Aorta (tissue), 5 donors: ENCODE data around the gene PRRX1. TPM values are rescaled to one million over a fixed set of nuclear protein-coding genes. Genes with fewer than 3 reads are reported as not detected.

Experiments
- ATAC-seq: fragments of 200-7000 bp; cut with Tn5 transposase; one replicate; pipeline ENCODE4 v1.9.1; 2022; ENCODE audit warnings: moderate library complexity; ENCODE audit not compliant: low FRiP score
- DNase-seq, 2 donors: peaks; one replicate each; pipeline ENCODE4 v3.0.0-alpha.2; 2020
- H3K27ac ChIP-seq, 2 donors: one replicate each; pipeline ENCODE4 v1.5.1; 2013; ENCODE audit warnings: low read length in 2 of 2, mild to moderate bottlenecking in 2 of 2, moderate library complexity in 2 of 2, control low read depth in 1 of 2, inconsistent platforms in 1 of 2, low read depth in 1 of 2
- H3K27me3 ChIP-seq, 2 donors: one replicate each; pipeline ENCODE4 v1.6.1; 2013; ENCODE audit warnings: control low read depth in 1 of 2, low read length in 1 of 2, mild to moderate bottlenecking in 1 of 2, moderate library complexity in 1 of 2; ENCODE audit not compliant: insufficient read depth in 2 of 2, control insufficient read depth in 1 of 2
- H3K36me3 ChIP-seq, 2 donors: one replicate each; pipeline ENCODE4 v1.6.1; 2013; ENCODE audit warnings: control low read depth in 1 of 2, low read length in 1 of 2, mild to moderate bottlenecking in 1 of 2; ENCODE audit not compliant: insufficient read depth in 2 of 2, control insufficient read depth in 1 of 2
- H3K4me1 ChIP-seq, 2 donors: one replicate each; pipeline ENCODE4 v1.6.1; 2013; ENCODE audit warnings: low read length in 2 of 2, control low read depth in 1 of 2, mild to moderate bottlenecking in 1 of 2, moderate library complexity in 1 of 2; ENCODE audit not compliant: insufficient read depth in 2 of 2, control insufficient read depth in 1 of 2
- H3K4me3 ChIP-seq, 2 donors: one replicate each; pipeline ENCODE4 v1.5.1; 2013; ENCODE audit warnings: low read length in 2 of 2, control low read depth in 1 of 2, mild to moderate bottlenecking in 1 of 2
- H3K9me3 ChIP-seq: one replicate; pipeline ENCODE4 v1.6.1; 2013; ENCODE audit warnings: mild to moderate bottlenecking, low read length; ENCODE audit not compliant: control insufficient read depth
- WGBS, 2 donors: extraction: QIAGEN DNeasy Blood & Tissue Kit; methylation state at CpG; one replicate each; pipeline ENCODE4 v1.1.7; 2013; 5-methylcytosine and 5-hydroxymethylcytosine counted together
- intact Hi-C, 2 donors: fragments of 100-400 bp; cut with DNase I; formaldehyde crosslinking; loops; one replicate each; pipeline versions ENCODE4 v1.14.2 to v1.15.0; 2022
- polyA plus RNA-seq, 2 donors: library from polyadenylated mRNA; stranded (reverse); fragments of 200-250 nt; gene quantifications; one replicate each; pipeline ENCODE4 v1.2.3, GENCODE V29; 2013
- total RNA-seq, 2 donors: library from RNA; stranded (reverse); fragmentation: NEBNext Ultra II Directional; extraction: Animal tissue kit (Norgen Biotek cat#: 25700); gene quantifications; one replicate each; pipeline ENCODE4 v1.2.1, GENCODE V29; 2021
- donor health status: healthy with polysubstance abuse.
- donor health status: Bipolar disorder and iron deficiency.
- donor health status: DM: no; HTN: no; CAD: no.
- donor health status: DM: no; HTN: no; CAD: no.
- donor health status: DM: yes; HTN: yes; CAD: no.

PRRX1 gene
- total and polyA plus RNA-seq, 4 donors: 15.2 to 272 (median 105) TPM

DNA sequence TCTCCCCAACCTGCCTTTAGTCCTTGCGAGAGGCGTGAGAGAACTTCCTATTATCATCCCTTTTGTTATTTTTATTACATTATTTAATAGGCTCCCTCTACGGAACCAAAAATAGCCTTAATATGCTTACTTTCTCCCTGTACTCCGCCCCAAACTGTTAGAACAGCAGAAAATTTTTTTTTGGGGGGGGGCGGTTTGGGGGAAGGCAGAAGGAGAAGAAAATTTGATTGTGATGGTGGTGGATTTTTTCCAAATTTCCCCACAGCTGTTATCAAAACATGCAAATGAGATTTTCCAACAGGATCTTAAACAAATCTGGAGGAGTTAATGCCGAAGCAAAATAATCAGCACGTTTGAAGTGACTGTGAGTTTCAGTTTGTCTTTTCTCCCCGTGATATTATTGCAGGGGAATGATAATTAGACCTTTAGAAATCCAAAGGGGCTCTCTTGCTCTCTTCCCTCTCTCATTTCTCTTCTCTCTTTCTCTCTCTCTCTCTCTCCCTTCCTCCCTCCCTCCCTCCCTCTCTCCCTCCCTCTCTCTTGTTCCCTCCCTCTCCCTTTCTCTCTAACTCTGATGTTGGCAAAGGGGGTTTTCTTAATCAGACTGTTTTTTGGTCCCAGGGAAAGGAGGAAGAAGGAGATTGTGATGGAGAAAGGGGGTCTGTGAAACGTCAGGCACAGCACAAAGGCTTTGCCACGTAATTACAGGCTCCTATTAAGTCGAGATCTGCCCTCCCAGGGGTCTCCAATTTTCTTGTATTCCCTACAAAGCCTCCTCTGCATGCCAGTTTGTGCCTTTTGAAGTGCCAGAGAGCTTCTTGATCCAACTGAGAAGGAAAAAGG is 1.1 kb upstream of the PRRX1 start:
- ATAC-seq (peak; percentile 26), DNase-seq (no peak)
- WGBS, 2 donors: 0% methylated on average over 11 of the region's 11 CpGs
- H3K4me1 ChIP-seq: no peaks in the 10 kb centered on the region
- no peaks in the 10 kb centered on the region for H3K9me3 ChIP-seq
- no peaks in the 10 kb centered on the region for H3K27me3 ChIP-seq
- H3K36me3 ChIP-seq: no peaks in the 10 kb centered on the region
- H3K27ac ChIP-seq: peak overlapping the region in 1 of 2 donors; percentile 4
- intact Hi-C loops: loop anchor here (5.0 to 10.0 kb wide), 9 partner anchors 50 to 735 kb away; partner anchors contain the start of genes GORAB (in 2 of the 2) and KIFAP3 (in 1 of the 2)
- peak overlapping the region; percentile 90 to 91 for H3K4me3 ChIP-seq

DNA sequence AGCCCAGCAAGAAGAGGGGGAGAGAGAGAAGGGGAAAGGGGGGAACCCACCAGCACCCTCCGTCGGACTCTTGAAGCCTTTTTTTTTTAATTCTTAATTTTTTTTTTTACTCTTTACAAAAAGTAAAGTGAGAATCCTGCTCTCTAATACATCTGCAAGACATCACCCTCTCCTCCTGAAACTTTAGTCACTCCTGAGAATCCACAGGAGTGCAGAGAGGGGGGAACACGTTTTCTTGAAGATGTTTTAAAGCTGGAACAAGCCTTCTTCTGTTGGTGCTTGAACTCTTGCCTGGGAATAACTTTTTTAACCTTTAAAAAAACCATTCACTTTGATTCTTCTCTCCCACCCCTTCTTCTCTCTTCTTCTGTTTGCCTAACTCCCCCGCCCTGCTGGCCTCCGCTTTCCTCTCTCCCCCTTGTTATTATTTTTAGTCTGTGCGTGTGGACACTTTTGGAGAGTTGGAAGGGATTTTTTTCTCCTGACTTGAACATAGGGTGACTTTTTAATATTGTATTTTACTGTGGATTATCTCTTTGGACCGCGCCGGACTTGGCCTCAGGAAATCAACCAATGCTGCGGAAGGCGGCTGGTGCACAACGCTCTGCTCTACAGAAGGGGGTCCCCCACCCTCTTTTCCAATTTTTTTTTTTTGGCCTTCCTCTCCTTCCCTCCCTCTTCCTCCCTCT is 383 bp upstream of the PRRX1 start:
- peak; percentile 1 for ATAC-seq
- Histone ChIP-seq H3K27ac (peak overlapping the region in 1 of 2 donors; percentile 18), H3K4me1 (no peaks in the 10 kb centered on the region), H3K36me3 (no peaks in the 10 kb centered on the region), H3K4me3 (peak overlapping the region; percentile 90 to 91), H3K9me3 (no peaks in the 10 kb centered on the region), H3K27me3 (no peaks in the 10 kb centered on the region)
- no peak for DNase-seq
- intact Hi-C loops: loop anchor here (5.0 to 10.0 kb wide), 9 partner anchors 49 to 736 kb away; partner anchors contain the start of genes GORAB (in 2 of the 2) and KIFAP3 (in 1 of the 2)
- WGBS, 2 donors: 0 to 2% methylated on average over 12 of the region's 12 CpGs

DNA sequence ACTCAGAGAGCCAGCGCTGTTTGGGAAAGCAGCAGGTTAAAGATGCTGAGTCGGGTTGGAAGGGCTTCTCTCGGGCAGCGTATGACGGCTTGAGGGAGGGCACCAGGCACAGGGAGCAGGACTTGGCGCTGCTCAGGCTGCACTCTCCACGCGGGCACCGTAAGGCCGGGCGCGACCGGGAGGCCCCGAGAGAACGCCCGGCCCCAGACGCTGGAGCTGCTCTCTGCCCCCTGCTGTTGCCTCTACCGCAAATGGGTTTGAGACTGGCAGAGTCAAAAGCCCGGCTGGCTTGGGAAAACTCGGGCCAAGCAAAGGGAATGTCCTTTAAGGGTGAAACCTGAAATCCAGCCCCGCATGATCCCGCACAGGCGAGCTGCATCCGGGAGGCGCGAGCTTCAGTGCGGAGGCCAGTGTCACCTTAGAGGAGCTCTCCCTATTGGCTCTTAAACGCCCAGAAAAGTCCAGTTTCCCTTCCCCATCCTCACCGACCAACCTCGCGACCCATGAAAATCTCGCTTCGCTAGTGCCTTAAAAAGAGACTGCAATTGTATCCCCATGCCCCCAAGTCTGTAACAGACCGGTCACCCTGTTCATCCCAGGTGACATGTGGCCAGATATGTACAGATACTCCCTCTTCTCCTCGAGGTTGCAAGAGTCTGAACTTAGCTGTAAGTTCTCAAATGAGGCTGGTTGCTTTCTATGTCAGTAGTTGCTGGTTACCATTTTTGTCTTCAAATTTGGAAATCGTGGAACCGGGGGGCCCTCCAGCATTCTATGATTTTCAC is 1.1 kb downstream of the PRRX1 start:
- intact Hi-C loops: loop anchor here (5.0 to 10.0 kb wide), 9 partner anchors 47 to 738 kb away; partner anchors contain the start of genes GORAB (in 2 of the 2) and KIFAP3 (in 1 of the 2)
- H3K9me3 ChIP-seq: no peaks in the 10 kb centered on the region
- H3K27me3 ChIP-seq: no peaks in the 10 kb centered on the region
- peak; percentile 72 to 88 for DNase-seq
- H3K4me1 ChIP-seq: no peaks in the 10 kb centered on the region
- peak; percentile 69 for ATAC-seq
- peak overlapping the region; percentile 90 to 91 for H3K4me3 ChIP-seq
- peak overlapping the region; percentile 71 to 83 for H3K27ac ChIP-seq
- 17% methylated on average over 32 to 37 of the region's 37 CpGs for WGBS, 2 donors
- H3K36me3 ChIP-seq: no peaks in the 10 kb centered on the region

DNA sequence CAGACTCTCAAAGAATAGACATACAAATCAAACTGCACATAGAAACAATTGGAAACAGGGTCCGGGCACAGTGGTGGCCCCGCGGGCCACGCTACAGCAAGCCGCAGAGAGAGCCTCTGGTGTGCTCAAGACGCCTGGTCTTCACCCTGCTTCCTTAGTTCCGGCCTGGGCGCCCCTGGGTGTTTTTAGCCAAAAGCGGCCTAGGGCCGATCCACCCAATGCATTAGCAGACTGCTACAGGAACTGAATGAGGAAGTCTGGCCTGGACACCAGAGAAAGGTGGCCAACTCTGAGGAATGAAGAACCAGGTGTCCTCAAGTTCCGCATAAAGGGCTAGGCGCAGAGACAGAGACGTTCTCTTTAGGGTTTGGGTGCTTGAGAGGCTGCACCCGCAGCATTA is 1.7 kb downstream of the PRRX1 start:
- peak in 1 of 2 donors; percentile 80 for DNase-seq
- 91 to 97% methylated on average over 14 of the region's 14 CpGs for WGBS, 2 donors
- intact Hi-C loops: loop anchor here (10.0 kb wide), 6 partner anchors 101 to 731 kb away; partner anchors contain the start of gene KIFAP3 (in 1 of the 2)
- Histone ChIP-seq H3K4me1 (no peaks in the 10 kb centered on the region), H3K9me3 (no peaks in the 10 kb centered on the region), H3K27me3 (no peaks in the 10 kb centered on the region), H3K27ac (no peak overlapping the region), H3K36me3 (no peaks in the 10 kb centered on the region), H3K4me3 (peak overlapping the region in 1 of 2 donors; percentile 91)
- no peak for ATAC-seq

DNA sequence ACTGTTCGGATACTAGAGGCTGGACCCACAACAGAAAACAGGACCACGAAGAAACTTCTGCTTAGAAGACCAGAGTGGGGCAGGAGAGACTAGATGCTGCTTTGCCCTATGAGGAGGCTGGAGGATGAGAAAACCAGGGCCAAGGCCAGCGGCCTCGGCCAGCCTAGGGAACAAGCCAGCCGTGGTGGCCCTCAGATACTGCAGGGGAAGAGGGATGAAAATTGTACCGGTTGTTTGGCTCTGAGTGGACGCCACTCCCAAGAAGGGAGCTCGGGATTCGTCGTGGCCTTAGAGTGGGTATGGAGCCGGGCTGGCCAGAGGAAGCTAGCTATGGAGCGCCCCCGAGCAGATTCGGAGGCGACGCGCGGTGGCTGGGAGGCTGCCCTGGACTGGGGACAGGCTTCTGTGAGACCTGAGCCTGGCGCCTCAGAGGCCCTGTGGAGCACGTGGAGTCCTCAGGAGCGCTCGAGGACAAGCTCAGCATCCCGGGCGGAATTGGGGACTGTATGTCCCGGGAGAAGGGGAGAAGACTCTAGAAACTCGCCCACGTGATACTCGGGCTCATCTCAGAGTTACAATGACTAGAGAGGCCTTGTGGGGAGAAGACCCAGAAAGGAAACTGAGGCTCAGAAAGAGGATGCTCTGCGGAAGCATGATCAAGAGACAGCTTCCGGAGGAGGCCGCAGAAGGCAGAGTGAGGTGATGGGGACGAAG is 2.8 kb downstream of the PRRX1 start:
- H3K27me3 ChIP-seq: no peaks in the 10 kb centered on the region
- intact Hi-C loops: loop anchor here (10.0 kb wide), 6 partner anchors 102 to 732 kb away; partner anchors contain the start of gene KIFAP3 (in 1 of the 2)
- DNase-seq: peak in 1 of 2 donors; percentile 80
- WGBS, 2 donors: 85 to 93% methylated on average over 32 of the region's 32 CpGs
- no peaks in the 10 kb centered on the region for H3K9me3 ChIP-seq
- H3K36me3 ChIP-seq: no peaks in the 10 kb centered on the region
- no peak for ATAC-seq
- H3K4me1 ChIP-seq: no peaks in the 10 kb centered on the region
- no peak overlapping the region for H3K4me3 ChIP-seq
- no peak overlapping the region for H3K27ac ChIP-seq

DNA sequence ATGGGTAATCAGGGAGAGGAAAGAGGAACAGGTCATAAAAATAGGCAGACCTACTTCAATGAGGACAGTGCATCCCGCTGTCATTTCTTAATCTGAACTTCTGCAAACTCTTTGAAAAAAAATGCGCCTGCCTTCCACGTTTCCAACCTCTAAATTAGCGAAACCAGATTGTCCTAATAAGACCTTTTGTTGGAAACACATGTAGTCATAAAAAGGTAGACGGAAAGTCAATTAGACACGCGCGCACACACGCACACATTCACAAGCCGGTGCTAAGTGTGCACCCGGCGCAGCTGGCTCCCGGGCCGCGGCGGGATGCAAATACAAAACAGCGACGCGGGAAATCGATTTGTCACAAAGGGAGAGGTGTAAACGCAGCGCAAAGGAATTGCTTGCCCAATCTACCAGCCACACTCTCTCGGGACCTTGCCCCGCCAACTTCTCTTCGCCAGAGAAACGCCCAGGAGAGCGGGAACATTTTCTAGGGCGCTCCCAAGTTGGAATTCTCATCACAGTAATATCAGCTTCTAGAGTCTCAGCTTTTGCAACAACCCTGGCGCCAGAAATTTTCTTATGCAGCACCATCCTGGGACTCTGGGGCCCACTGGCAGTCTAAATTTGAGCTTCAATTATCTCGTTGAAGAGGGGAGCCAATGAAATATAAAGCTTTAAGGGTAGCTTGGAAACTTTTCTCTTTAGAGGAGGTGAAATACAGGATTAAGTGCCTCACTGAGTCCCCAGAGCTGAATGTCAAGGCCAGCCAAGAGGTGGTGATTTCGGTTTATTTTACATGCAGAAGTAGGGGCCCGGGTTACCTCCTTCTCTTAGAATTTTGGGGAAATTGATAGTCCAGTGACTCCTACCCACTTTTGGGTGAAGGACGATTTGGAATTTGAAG is 4.5 kb downstream of the PRRX1 start:
- peak in 1 of 2 donors; percentile 83 for DNase-seq
- no peaks in the 10 kb centered on the region for H3K27me3 ChIP-seq

DNA sequence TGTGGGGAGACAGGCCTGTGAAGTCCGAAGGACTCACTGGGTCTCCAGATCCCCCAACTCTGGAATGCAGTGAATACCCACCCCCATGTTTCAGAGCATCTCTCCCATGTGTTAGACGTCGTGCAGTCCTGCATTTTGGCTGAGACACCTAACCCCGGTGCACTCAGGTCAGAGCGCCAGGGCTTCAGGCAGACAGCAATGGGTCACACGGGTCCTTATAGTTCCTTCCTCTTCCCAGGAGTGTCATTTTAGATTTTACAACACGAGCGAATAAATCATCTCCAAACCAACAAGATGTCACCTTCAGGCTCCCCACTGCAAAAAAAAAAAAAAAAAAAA is 5.1 kb downstream of the PRRX1 start:
- intact Hi-C loops: loop anchor here (10.0 kb wide), 6 partner anchors 104 to 734 kb away; partner anchors contain the start of gene KIFAP3 (in 1 of the 2)
- no peak overlapping the region for H3K4me3 ChIP-seq
- 79 to 85% methylated on average over 8 of the region's 8 CpGs for WGBS, 2 donors
- ATAC-seq (no peak), DNase-seq (no peak)
- H3K4me1 ChIP-seq: no peaks in the 10 kb centered on the region
- no peaks in the 10 kb centered on the region for H3K9me3 ChIP-seq
- H3K27ac ChIP-seq: no peak overlapping the region
- no peaks in the 10 kb centered on the region for H3K36me3 ChIP-seq
- H3K27me3 ChIP-seq: no peaks in the 10 kb centered on the region

More for the DNA sequence above, 4.5 kb downstream of the PRRX1 start:
- no peak for ATAC-seq
- H3K9me3 ChIP-seq: no peaks in the 10 kb centered on the region
- 77 to 82% methylated on average over 33 of the region's 33 CpGs for whole genome bisulfite sequencing, 2 donors
- no peaks in the 10 kb centered on the region for H3K36me3 ChIP-seq
- H3K27ac ChIP-seq: no peak overlapping the region
- H3K4me1 ChIP-seq: no peaks in the 10 kb centered on the region
- no peak overlapping the region for H3K4me3 ChIP-seq
- intact Hi-C loops: loop anchor here (10.0 kb wide), 6 partner anchors 104 to 734 kb away; partner anchors contain the start of gene KIFAP3 (in 1 of the 2)
